H1 (cell line): Measurements from ENCODE around the gene PRR33. TPM values are rescaled to one million over a fixed set of nuclear protein-coding genes. Genes with fewer than 3 reads are reported as not detected.

ENCODE experiments used
- CTCF ChIA-PET: fragments of 300-600 bp; sonication (Branson Sonifier 250); formaldehyde crosslinking; loops from one replicate; lab custom pipeline; 2021; ENCODE audit not compliant: partially characterized antibody; lab: Charles Lee
- POLR2A ChIA-PET: fragments of 300-600 bp; sonication (Branson Sonifier 250); formaldehyde crosslinking; loops from one replicate; lab custom pipeline; 2021; ENCODE audit warnings: inconsistent platforms; ENCODE audit not compliant: partially characterized antibody; lab: Charles Lee
- DNase-seq, 2 experiments: peaks; one replicate each; pipeline versions ENCODE4 v3.0.0 to v3.0.0-alpha.2; 2010 to 2022; ENCODE audit warnings: low spot score in 2 of 2, low read depth in 1 of 2, mixed read lengths in 1 of 2
- FAIRE-seq: peaks from 2 replicates; lab custom pipeline; 2011; peaks lifted over from hg19 to GRCh38; lab: Jason Lieb, UNC
- H2AFZ ChIP-seq: 2 replicates; pipeline ENCODE4 v1.8.1; 2012; ENCODE audit warnings: low read length, inconsistent platforms
- H2AK5ac ChIP-seq: 2 replicates; pipeline ENCODE4 v1.6.1; 2013; ENCODE audit warnings: low read depth, low read length
- H2BK120ac ChIP-seq: replicated peaks from 2 replicates; pipeline ENCODE3; 2013; ENCODE audit warnings: low read depth, low read length, inconsistent platforms
- H2BK12ac ChIP-seq: 2 replicates; pipeline ENCODE4 v1.6.1; 2013; ENCODE audit warnings: low read depth, low read length
- H2BK15ac ChIP-seq: 2 replicates; pipeline ENCODE4 v1.6.1; 2013; ENCODE audit warnings: low read length
- H2BK20ac ChIP-seq: 2 replicates; pipeline ENCODE4 v1.6.1; 2013; ENCODE audit warnings: low read length
- H2BK5ac ChIP-seq: 2 replicates; pipeline ENCODE4 v1.6.1; 2013; ENCODE audit warnings: low read depth, low read length
- H3K14ac ChIP-seq: 2 replicates; pipeline ENCODE4 v1.6.1; 2013; ENCODE audit warnings: inconsistent platforms; ENCODE audit not compliant: insufficient read length
- H3K18ac ChIP-seq: 2 replicates; pipeline ENCODE4 v1.6.1; 2013; ENCODE audit warnings: low read length; ENCODE audit errors: extremely low read depth
- H3K23ac ChIP-seq: 2 replicates; pipeline ENCODE4 v1.6.1; 2013; ENCODE audit warnings: inconsistent platforms; ENCODE audit not compliant: insufficient read length
- H3K23me2 ChIP-seq: 2 replicates; pipeline ENCODE4 v1.6.1; 2013; ENCODE audit warnings: low read depth, low read length
- H3K27ac ChIP-seq: 2 replicates; pipeline ENCODE4 v1.6.1; 2011; ENCODE audit warnings: low read depth, low read length, inconsistent platforms
- H3K27me3 ChIP-seq, 4 experiments: replicated peaks in 1 of 4; 1 replicate in 1 of 4; 2 replicates in 3 of 4; pipeline versions ENCODE4 v1.6.1 to v1.8.1; 2011 to 2013; ENCODE audit warnings: low read length in 3 of 4, mild to moderate bottlenecking in 3 of 4, inconsistent platforms in 2 of 4, mixed read lengths in 2 of 4, moderate library complexity in 1 of 4; ENCODE audit not compliant: control insufficient read depth in 3 of 4, insufficient read depth in 3 of 4; ENCODE audit errors: extremely low read depth in 1 of 4
- H3K36me3 ChIP-seq, 4 experiments: 2 replicates each; pipeline versions ENCODE4 v1.6.1 to v1.8.1; 2011 to 2013; ENCODE audit warnings: mild to moderate bottlenecking in 4 of 4, low read length in 3 of 4, moderate library complexity in 2 of 4, control low read depth in 1 of 4, inconsistent platforms in 1 of 4; ENCODE audit not compliant: insufficient read depth in 4 of 4, control insufficient read depth in 2 of 4
- H3K4ac ChIP-seq: replicated peaks from 2 replicates; pipeline ENCODE3; 2013; ENCODE audit warnings: low read length, low read depth, mixed read lengths, inconsistent platforms; ENCODE audit not compliant: insufficient read length
- H3K4me1 ChIP-seq, 4 experiments: replicated peaks in 1 of 4; 1 replicate in 1 of 4; 2 replicates in 3 of 4; pipeline versions ENCODE4 v1.6.1 to v1.8.1; 2011 to 2013; ENCODE audit warnings: low read length in 3 of 4, inconsistent platforms in 2 of 4, mixed read lengths in 1 of 4; ENCODE audit not compliant: insufficient read depth in 4 of 4, control insufficient read depth in 3 of 4
- H3K4me2 ChIP-seq, 2 experiments: 2 replicates each; pipeline versions ENCODE4 v1.6.1 to v1.8.1; 2011 to 2013; ENCODE audit warnings: low read depth in 2 of 2, low read length in 2 of 2, control low read depth in 1 of 2, inconsistent platforms in 1 of 2, mild to moderate bottlenecking in 1 of 2; ENCODE audit not compliant: insufficient read depth in 1 of 2
- H3K4me3 ChIP-seq, 4 experiments: fragments of 200-600, 300-600 bp in 1 of 4; sonication (generic), shearing (Covaris generic), sonication (Bioruptor Twin) in 1 of 4; 2 replicates each; pipeline versions ENCODE4 v1.5.1 to v1.8.1; 2011 to 2016; ENCODE audit warnings: low read length in 4 of 4, low read depth in 3 of 4, control low read depth in 2 of 4, inconsistent platforms in 2 of 4, mild to moderate bottlenecking in 2 of 4, mixed read lengths in 1 of 4, moderate library complexity in 1 of 4; ENCODE audit not compliant: insufficient read depth in 2 of 4; ENCODE audit errors: extremely low read depth in 1 of 4
- H3K56ac ChIP-seq: replicated peaks from 2 replicates; pipeline ENCODE3; 2013; ENCODE audit warnings: low read depth, mild to moderate bottlenecking, mixed read lengths, low read length, inconsistent platforms; ENCODE audit not compliant: insufficient read length
- H3K79me1 ChIP-seq: 2 replicates; pipeline ENCODE4 v1.6.1; 2013; ENCODE audit warnings: low read depth, low read length, control low read depth
- H3K79me2 ChIP-seq, 2 experiments: 2 replicates each; pipeline versions ENCODE4 v1.6.1 to v1.8.1; 2012 to 2013; ENCODE audit warnings: low read length in 2 of 2, mild to moderate bottlenecking in 2 of 2, inconsistent platforms in 1 of 2; ENCODE audit not compliant: insufficient read depth in 2 of 2, control insufficient read depth in 1 of 2
- H3K9ac ChIP-seq, 4 experiments: replicated peaks in 1 of 4; 1 replicate in 1 of 4; 2 replicates in 3 of 4; pipeline versions ENCODE4 v1.6.1 to v1.8.1; 2011 to 2013; ENCODE audit warnings: low read depth in 3 of 4, low read length in 3 of 4, control low read depth in 2 of 4, mild to moderate bottlenecking in 2 of 4, moderate library complexity in 2 of 4, inconsistent platforms in 1 of 4; ENCODE audit errors: extremely low read depth in 1 of 4
- H3K9me3 ChIP-seq, 2 experiments: 2 replicates each; pipeline versions ENCODE4 v1.6.1 to v1.8.1; 2012 to 2013; ENCODE audit warnings: mild to moderate bottlenecking in 2 of 2, moderate library complexity in 2 of 2, control low read depth in 1 of 2, inconsistent platforms in 1 of 2, low read depth in 1 of 2, low read length in 1 of 2, mixed read lengths in 1 of 2; ENCODE audit not compliant: insufficient read depth in 2 of 2
- H4K20me1 ChIP-seq, 2 experiments: replicated peaks in 1 of 2; 2 replicates each; pipeline versions ENCODE3 to v1.8.1; 2011 to 2013; ENCODE audit warnings: inconsistent platforms in 2 of 2, low read length in 2 of 2, mild to moderate bottlenecking in 1 of 2; ENCODE audit not compliant: insufficient read depth in 2 of 2, control insufficient read depth in 1 of 2
- H4K5ac ChIP-seq: 2 replicates; pipeline ENCODE4 v1.6.1; 2013; ENCODE audit warnings: low read length, low read depth, mixed read lengths, inconsistent platforms; ENCODE audit not compliant: insufficient read length
- H4K8ac ChIP-seq: 2 replicates; pipeline ENCODE4 v1.8.0; 2013; ENCODE audit warnings: mild to moderate bottlenecking, moderate library complexity, low read length, inconsistent platforms; ENCODE audit not compliant: insufficient read depth; ENCODE audit errors: extremely low read depth
- H4K91ac ChIP-seq: replicated peaks from 2 replicates; pipeline ENCODE3; 2013; ENCODE audit warnings: low read length, mixed read lengths, inconsistent platforms; ENCODE audit not compliant: insufficient read length
- CBX5 ChIP-seq: fragments of 300-800, 300-1000 bp; sonication (generic); IDR thresholded peaks from 2 replicates; pipeline ENCODE4 v1.7.1; 2016; ENCODE audit warnings: antibody characterized with exemption, low read length, low read depth
- POLR2AphosphoS5 ChIP-seq: IDR thresholded peaks from 2 replicates; pipeline ENCODE4 v1.6.1; 2011; ENCODE audit warnings: low read depth, low read length
- RXRA ChIP-seq: IDR thresholded peaks from 2 replicates; pipeline ENCODE4 v1.6.1; 2011; ENCODE audit warnings: low read depth, mild to moderate bottlenecking, low read length, moderate library complexity; ENCODE audit not compliant: insufficient read depth
- SP2 ChIP-seq: IDR thresholded peaks from 2 replicates; pipeline ENCODE4 v1.6.1; 2012; ENCODE audit warnings: mild to moderate bottlenecking, low read length, inconsistent platforms
- SUZ12 ChIP-seq: fragments of 200-600 bp; sonication (generic); IDR thresholded peaks from 2 replicates; pipeline ENCODE4 v1.6.1; 2012; ENCODE audit warnings: mild to moderate bottlenecking, inconsistent platforms, low read length, moderate library complexity, mixed read lengths
- WGBS, 2 experiments: shearing (Covaris generic) in 1 of 2; methylation state at CpG; one replicate each; pipeline versions ENCODE4 v1.1.6 to v1.1.7; 2013 to 2015; ENCODE audit warnings: low lambda C conversion rate in 2 of 2, mixed read lengths in 2 of 2, inconsistent platforms in 1 of 2, low coverage in 1 of 2, missing lambda C conversion rate in 1 of 2; ENCODE audit not compliant: insufficient replicate concordance in 2 of 2, insufficient coverage in 1 of 2, insufficient read length in 1 of 2; ENCODE audit errors: extremely low coverage in 1 of 2, missing lambda C conversion rate in 1 of 2; 5-methylcytosine and 5-hydroxymethylcytosine counted together
- polyA plus RNA-seq, 7 experiments: library from polyadenylated mRNA; depleted of rRNA in 3 of 7; stranded (reverse) in 5 of 7; unstranded in 2 of 7; fragments of >200 nt in 5 of 7; fragments of 200-250 nt in 2 of 7; gene quantifications; 1 replicate in 5 of 7; 2 replicates in 1 of 7; 4 replicates in 1 of 7; pipeline versions ENCODE4 v1.2.1 to v1.2.3, GENCODE V29; 2011 to 2013; ENCODE audit warnings: missing spikeins in 2 of 7, mixed read lengths in 2 of 7
- total RNA-seq: library from RNA; stranded (reverse); fragmentation: NEBNext Ultra II Directional; extraction: Animal tissue kit (Norgen Biotek cat#: 25700); gene quantifications from 2 replicates; pipeline ENCODE4 v1.2.1, GENCODE V29; 2021

The PRR33 gene
- total and polyA plus RNA-seq, 2 of the 8 experiments (the other 6 are each of a cell fraction or from before 2014, with no cell fraction given): 0.02 TPM; not detected in 1

- Histone ChIP-seq H3K4me1 (0 out of 7 replicates have a peak, but pooled peaks cover 0 to 3% (median 0%) of the 10 kb centered on the region in 4 experiments), H2BK120ac (no peak overlapping the region), H3K4me3 (no peak overlapping the region), H4K8ac (peak overlapping the region; percentile 25), H2AFZ (no peak overlapping the region), H2BK20ac (no peak overlapping the region), H3K4me2 (no peak overlapping the region), H3K79me1 (no peaks in the 10 kb centered on the region), H4K20me1 (no peaks in the 10 kb centered on the region), H3K9ac (no peak overlapping the region), H2BK15ac (no peak overlapping the region), H2BK5ac (no peak overlapping the region), H2AK5ac (no peak overlapping the region), H3K27me3 (no peaks in the 10 kb centered on the region; a peak in 1 of 7 replicates), H4K5ac (no peak overlapping the region), H3K79me2 (no peaks in the 10 kb centered on the region), H4K91ac (no peak overlapping the region), H2BK12ac (no peak overlapping the region), H3K9me3 (no peaks in the 10 kb centered on the region), H3K56ac (no peak overlapping the region), H3K23me2 (no peaks in the 10 kb centered on the region), H3K4ac (no peak overlapping the region), H3K27ac (no peak overlapping the region), H3K14ac (no peak overlapping the region), H3K23ac (no peak overlapping the region), H3K36me3 (no peaks in the 10 kb centered on the region), H3K18ac (no peak overlapping the region)
- DNase-seq: no peak
- ChIA-PET CTCF (interaction anchor here (0.6 to 15.7 kb wide), 10 partner anchors 13 to 299 kb away, joined by 3 to 232 read pairs (median 6); no protein-coding TSS in a partner anchor), POLR2A (no interaction called here)
- TF ChIP-seq RXRA (no peak), SUZ12 (no peak), CBX5 (no peak), POLR2AphosphoS5 (no peak), SP2 (no peak)
- no peak for FAIRE-seq
- 85% methylated on average over 21 of the region's 27 CpGs; no CpG with 5 or more reads in 1 of the 2 experiments for WGBS, 2 experiments
Observed at GRCh38 chr11:1854132-1854948, 37.4 kb downstream of the PRR33 start.
